HCT116 (cell line): Measurements from ENCODE around the gene IFIT3. TPM values are rescaled to one million over a fixed set of nuclear protein-coding genes. Genes with fewer than 3 reads are reported as not detected.

Source experiments
- ATAC-seq: fragments of 200-7000 bp; cut with Tn5 transposase; 2 replicates; pipeline ENCODE4 v1.9.1; 2020; ENCODE audit warnings: mild to moderate bottlenecking, moderate library complexity
- BruUV-seq: library from RNA; stranded (reverse); fragments of 400-500 nt; replicated peaks from 2 replicates; lab custom pipeline; 2021; lab: Mats Ljungman, UMichigan
- CTCF ChIA-PET: fragments of 300-600 bp; sonication (Branson Sonifier 250); formaldehyde crosslinking; loops from one replicate; lab custom pipeline; 2021; ENCODE audit warnings: antibody characterized with exemption; lab: Charles Lee
- POLR2A ChIA-PET: fragments of 300-600, 350-600 bp; sonication (Branson Sonifier 250); formaldehyde crosslinking; loops from one replicate; lab custom pipeline; 2021; ENCODE audit warnings: antibody characterized with exemption; lab: Charles Lee
- RAD21 ChIA-PET, 2 experiments: fragments of 300-600 bp; sonication (Branson Sonifier 250); formaldehyde crosslinking; loops; one replicate each; lab custom pipeline; 2023; ENCODE audit warnings: low total read pairs in 2 of 2; ENCODE audit not compliant: uncharacterized antibody in 2 of 2, unreplicated experiment in 2 of 2, low non-redundant PET in 1 of 2; lab: Charles Lee
- DNase-seq: peaks from one replicate; pipeline ENCODE4 v3.0.0-alpha.2; 2010; ENCODE audit warnings: low read depth, low spot score
- H2AFZ ChIP-seq: fragments of 200-600 bp; shearing (Covaris generic), sonication (generic); 2 replicates; pipeline ENCODE4 v1.6.1; 2017; ENCODE audit warnings: low read depth, mixed run types, mixed read lengths, antibody characterized with exemption, low read length; ENCODE audit not compliant: poor library complexity, severe bottlenecking
- H3K27ac ChIP-seq: 2 replicates; pipeline ENCODE4 v1.5.1; 2012; ENCODE audit warnings: low read depth, low read length
- H3K27me3 ChIP-seq: fragments of 200-600 bp; sonication (generic); 2 replicates; pipeline ENCODE4 v1.6.1; 2016; ENCODE audit warnings: mixed run types, low read length, mixed read lengths; ENCODE audit not compliant: insufficient read depth
- H3K36me3 ChIP-seq, 2 experiments: fragments of 200-500 bp in 1 of 2; fragments of 200-600 bp in 1 of 2; sonication (Bioruptor generic) in 1 of 2; sonication (generic) in 1 of 2; 2 replicates each; pipeline versions ENCODE4 v1.5.1 to v1.6.1; 2014 to 2016; ENCODE audit warnings: low read length in 2 of 2, inconsistent platforms in 1 of 2, mixed read lengths in 1 of 2, mixed run types in 1 of 2; ENCODE audit not compliant: insufficient read depth in 2 of 2, control insufficient read depth in 1 of 2
- H3K4me1 ChIP-seq, 2 experiments: fragments of 200-600 bp in 1 of 2; sonication (generic) in 1 of 2; 2 replicates each; pipeline versions ENCODE4 v1.5.1 to v1.6.1; 2012 to 2017; ENCODE audit warnings: low read length in 2 of 2, inconsistent platforms in 1 of 2, mild to moderate bottlenecking in 1 of 2, mixed read lengths in 1 of 2, mixed run types in 1 of 2, moderate library complexity in 1 of 2; ENCODE audit not compliant: insufficient read depth in 2 of 2, control insufficient read depth in 1 of 2
- H3K4me2 ChIP-seq: fragments of 200-600 bp; sonication (generic); 2 replicates; pipeline ENCODE4 v1.6.1; 2017; ENCODE audit warnings: mixed run types, low read length, mixed read lengths
- H3K4me3 ChIP-seq, 2 experiments: fragments of 200-600 bp in 1 of 2; sonication (generic) in 1 of 2; replicated peaks in 1 of 2; 2 replicates each; pipeline ENCODE4 v1.5.1; 2011 to 2016; ENCODE audit warnings: low read length in 2 of 2, control low read depth in 1 of 2, low read depth in 1 of 2, mild to moderate bottlenecking in 1 of 2, mixed read lengths in 1 of 2, mixed run types in 1 of 2
- H3K79me2 ChIP-seq: fragments of 200-600 bp; sonication (generic); 2 replicates; pipeline ENCODE4 v1.6.1; 2017; ENCODE audit warnings: mild to moderate bottlenecking, mixed run types, low read length, moderate library complexity, mixed read lengths; ENCODE audit not compliant: insufficient read depth
- H3K9ac ChIP-seq: fragments of 200-600 bp; sonication (generic); 2 replicates; pipeline ENCODE4 v1.6.1; 2016; ENCODE audit warnings: low read length, mixed read lengths
- H3K9me2 ChIP-seq: fragments of 200-600 bp; sonication (generic), shearing (Covaris generic); 2 replicates; pipeline ENCODE4 v1.6.1; 2017; ENCODE audit warnings: mixed run types, mild to moderate bottlenecking, moderate library complexity; ENCODE audit not compliant: insufficient read depth
- H3K9me3 ChIP-seq, 2 experiments: fragments of 200-500 bp in 1 of 2; fragments of 200-600 bp in 1 of 2; sonication (Bioruptor generic) in 1 of 2; sonication (generic) in 1 of 2; 2 replicates each; pipeline ENCODE4 v1.6.1; 2014 to 2017; ENCODE audit warnings: low read length in 2 of 2, mixed read lengths in 2 of 2, inconsistent platforms in 1 of 2, low read depth in 1 of 2, mild to moderate bottlenecking in 1 of 2, mixed run types in 1 of 2, moderate library complexity in 1 of 2; ENCODE audit not compliant: control insufficient read depth in 1 of 2, insufficient read depth in 1 of 2
- H4K20me1 ChIP-seq: fragments of 200-600 bp; sonication (generic), shearing (Covaris generic); 2 replicates; pipeline ENCODE4 v1.6.1; 2017; ENCODE audit warnings: mixed run types, mild to moderate bottlenecking, moderate library complexity; ENCODE audit not compliant: insufficient read depth
- CEBPB ChIP-seq: IDR thresholded peaks from 2 replicates; pipeline ENCODE4 v1.6.1; 2012; ENCODE audit warnings: low read depth
- EGR1 ChIP-seq: IDR thresholded peaks from 2 replicates; pipeline ENCODE4 v1.6.1; 2012; ENCODE audit warnings: low read depth
- ELF1 ChIP-seq: IDR thresholded peaks from 2 replicates; pipeline ENCODE4 v1.6.1; 2012; ENCODE audit warnings: low read depth, borderline replicate concordance
- EZH2 ChIP-seq: fragments of 200-600 bp; sonication (generic); IDR thresholded peaks from 2 replicates; pipeline ENCODE4 v1.6.1; 2017; ENCODE audit warnings: antibody characterized with exemption, mixed run types
- MAX ChIP-seq: IDR thresholded peaks from 2 replicates; pipeline ENCODE4 v1.6.1; 2012
- RAD21 ChIP-seq: IDR thresholded peaks from 2 replicates; pipeline ENCODE4 v1.6.1; 2012; ENCODE audit warnings: low read depth, mild to moderate bottlenecking
- SIN3A ChIP-seq: IDR thresholded peaks from 2 replicates; pipeline ENCODE4 v1.6.1; 2012; ENCODE audit warnings: low read depth
- SRF ChIP-seq: IDR thresholded peaks from 2 replicates; pipeline ENCODE4 v1.6.1; 2012; ENCODE audit warnings: low read depth
- YY1 ChIP-seq: IDR thresholded peaks from 2 replicates; pipeline ENCODE4 v1.6.1; 2011; ENCODE audit warnings: low read length, low read depth, moderate library complexity, mild to moderate bottlenecking; ENCODE audit not compliant: insufficient replicate concordance; ENCODE audit errors: extremely low read depth
- ZNF274 ChIP-seq: fragments of 200-500 bp; sonication (Bioruptor generic); IDR thresholded peaks from 2 replicates; pipeline ENCODE4 v1.6.1; 2014; ENCODE audit warnings: mild to moderate bottlenecking, low read depth, low read length, inconsistent platforms
- intact Hi-C: fragments of 100-400 bp; cut with micrococcal nuclease; formaldehyde crosslinking; loops from 2 replicates; pipeline ENCODE4 v1.10.0; 2022
- total RNA-seq: library from RNA; stranded (reverse); gene quantifications from one replicate; pipeline ENCODE4 v1.2.1, GENCODE V29; 2021; ENCODE audit not compliant: unreplicated experiment

The IFIT3 gene
- total RNA-seq, 1 experiment from 2014 or later = 1.1 TPM

GRCh38 chr10:89283025-89283935, 44.5 kb upstream of the IFIT3 start:
- peak overlapping the region; percentile 95 for H2AFZ ChIP-seq
- peak overlapping the region; percentile 41 for H3K9ac ChIP-seq
- TF ChIP-seq ELF1 (no peak), MAX (no peak), RAD21 (no peak), YY1 (no peak), ZNF274 (no peak), EGR1 (no peak), EZH2 (no peak), SIN3A (no peak), CEBPB (no peak), SRF (no peak)
- TF ChIP-seq, all 23 proteins: peak for 0
- Histone ChIP-seq H3K4me1 (peaks cover 41 to 54% of the 10 kb centered on the region in 2 experiments), H3K79me2 (no peaks in the 10 kb centered on the region), H4K20me1 (no peaks in the 10 kb centered on the region), H3K4me2 (peak overlapping the region; percentile 47), H3K4me3 (no peak overlapping the region), H3K27me3 (no peaks in the 10 kb centered on the region), H3K9me3 (no peaks in the 10 kb centered on the region), H3K27ac (peak overlapping the region; percentile 15; the same call in 1 of the 2 replicates), H3K36me3 (no peaks in the 10 kb centered on the region), H3K9me2 (no peaks in the 10 kb centered on the region)
- DNase-seq = no peak
- ChIA-PET RAD21 (no interaction called here), POLR2A (no interaction called here), CTCF (interaction anchor here (1.0 kb wide), 1 partner anchor 86 kb away, joined by 3 read pairs; no protein-coding TSS in a partner anchor)
- BruUV-seq = no TSS peak
- intact Hi-C loops = loop anchor here (2.0 kb wide), 1 partner anchor 20 kb away; the partner anchor contains the start of gene IFIT2
- ATAC-seq = no peak
